Right forelimb (tissue), 1 donor: ENCODE results near the gene CCDC170.

Experiments
- DNase-seq: peaks from one replicate; pipeline ENCODE4 v3.0.0-alpha.2; 2018

Gene CCDC170

DNA sequence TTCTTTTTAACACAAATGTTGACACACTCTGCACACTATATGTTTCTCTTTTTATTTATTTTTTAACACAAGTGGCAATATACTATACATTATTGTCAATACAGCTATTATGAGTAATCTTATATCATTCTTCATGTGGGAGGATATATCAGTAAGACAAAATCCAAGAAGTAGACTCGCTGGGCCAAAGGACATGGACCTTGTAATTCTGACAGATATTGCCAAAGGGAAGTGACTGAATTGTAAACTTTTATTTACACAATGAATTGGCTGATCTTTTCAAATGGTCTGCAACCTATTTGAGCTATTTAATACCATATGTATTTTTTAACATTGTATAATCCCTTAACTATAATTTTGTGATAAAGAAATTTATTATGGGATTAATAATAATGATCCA lies 56.0 kb downstream of the CCDC170 start:
- DNase-seq, result no peak

DNA sequence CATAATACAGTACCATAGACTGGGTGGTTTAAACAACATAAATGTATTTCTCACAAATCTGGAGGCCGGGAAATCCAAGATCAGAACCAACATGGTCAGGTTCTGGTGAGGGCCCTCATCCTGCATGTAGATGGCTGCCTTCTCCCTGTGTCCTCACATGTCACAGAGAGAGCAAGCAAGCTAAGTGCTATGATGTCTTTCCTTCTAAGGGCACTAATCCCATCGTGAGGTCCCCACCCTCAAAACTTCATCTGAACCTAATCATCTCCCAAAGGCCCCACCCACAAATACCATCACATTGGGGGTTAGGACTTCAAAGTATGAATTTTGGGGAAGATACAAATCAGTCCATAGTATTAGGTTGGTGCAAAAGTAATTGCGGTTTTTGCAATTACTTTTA lies 56.8 kb downstream of the CCDC170 start:
- no peak for DNase-seq

DNA sequence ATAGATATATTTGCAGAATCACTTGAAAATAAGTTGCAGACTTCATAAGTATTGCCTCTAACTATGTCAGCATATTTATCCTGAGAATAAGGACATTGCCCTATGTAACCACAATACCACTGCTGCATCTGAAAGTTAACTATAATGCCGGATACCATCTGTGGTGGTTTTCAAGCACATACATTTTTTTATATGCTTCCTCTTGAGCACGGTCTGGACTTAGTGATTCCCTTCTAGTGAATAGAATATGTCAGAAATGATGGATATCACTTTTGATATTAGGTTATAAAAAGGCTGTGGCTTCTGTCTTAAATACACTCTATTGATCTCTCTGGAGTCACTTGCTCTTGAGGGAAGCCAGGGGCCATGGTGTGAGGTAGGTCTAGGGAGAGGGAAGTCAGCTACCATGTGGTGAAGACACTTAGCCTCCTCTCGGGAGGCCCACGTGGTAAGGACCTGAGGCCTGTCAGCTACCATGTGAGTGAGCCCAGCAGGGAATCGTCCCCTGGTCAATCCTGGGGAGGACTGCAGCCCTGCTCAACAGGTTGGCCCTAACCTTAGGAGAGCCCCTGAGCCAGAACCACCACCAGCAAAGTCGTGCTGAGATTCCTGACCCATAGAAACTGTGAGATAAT lies 57.5 kb downstream of the CCDC170 start:
- no peak for DNase-seq

DNA sequence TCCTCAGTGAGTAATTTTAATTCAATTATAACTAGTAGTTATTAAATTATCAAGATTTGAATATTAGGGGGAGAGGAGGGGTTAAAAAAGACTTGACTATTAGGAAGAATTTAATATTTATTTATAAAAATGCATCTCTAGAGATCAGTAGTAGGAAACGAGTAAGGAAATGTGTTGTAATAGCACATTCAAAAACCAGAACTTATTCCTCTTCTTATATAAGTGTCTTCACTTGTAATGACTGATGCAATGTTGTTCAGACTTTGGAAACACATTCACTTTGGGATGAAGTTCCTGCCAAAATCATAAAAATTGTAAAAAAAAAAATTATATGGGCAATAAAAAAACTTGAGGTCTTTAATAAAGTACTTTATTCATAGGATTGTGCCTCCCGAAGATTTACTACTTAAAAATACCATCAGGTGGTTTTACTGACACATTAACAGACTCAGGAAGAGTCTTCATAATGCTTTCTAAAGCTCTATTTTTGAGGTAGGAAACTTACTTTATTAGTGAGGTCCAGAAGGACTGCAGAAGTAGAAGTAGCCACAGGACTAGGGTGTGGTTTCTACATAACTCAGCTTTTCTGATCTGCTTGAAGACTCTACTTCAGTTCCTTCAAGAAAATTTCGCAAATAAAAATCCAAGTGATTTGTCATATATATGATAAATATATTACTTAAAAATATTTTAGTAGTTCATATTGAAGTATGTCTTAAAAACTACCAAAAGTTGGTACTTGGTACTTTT lies 59.8 kb downstream of the CCDC170 start:
- DNase-seq, result no peak

DNA sequence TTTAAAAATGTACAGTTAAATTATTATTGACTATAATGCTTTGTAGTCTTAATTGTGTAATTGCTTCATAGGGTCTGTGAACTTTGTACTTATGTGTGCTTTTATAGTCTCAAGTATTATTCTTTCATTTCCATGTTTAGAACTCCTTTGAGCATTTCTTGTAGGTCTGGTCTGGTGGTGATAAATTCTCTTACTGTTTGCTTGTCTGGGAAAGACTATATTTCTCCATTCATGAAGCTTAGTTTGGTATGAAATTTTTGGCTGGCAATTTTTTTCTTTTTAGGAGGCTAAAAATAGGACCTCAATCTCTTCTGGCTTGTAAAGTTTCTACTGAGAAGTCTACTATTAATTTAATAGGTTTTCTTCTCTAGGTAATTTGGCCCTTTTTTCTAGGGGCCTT lies 67.4 kb downstream of the CCDC170 start:
- DNase-seq, result no peak

DNA sequence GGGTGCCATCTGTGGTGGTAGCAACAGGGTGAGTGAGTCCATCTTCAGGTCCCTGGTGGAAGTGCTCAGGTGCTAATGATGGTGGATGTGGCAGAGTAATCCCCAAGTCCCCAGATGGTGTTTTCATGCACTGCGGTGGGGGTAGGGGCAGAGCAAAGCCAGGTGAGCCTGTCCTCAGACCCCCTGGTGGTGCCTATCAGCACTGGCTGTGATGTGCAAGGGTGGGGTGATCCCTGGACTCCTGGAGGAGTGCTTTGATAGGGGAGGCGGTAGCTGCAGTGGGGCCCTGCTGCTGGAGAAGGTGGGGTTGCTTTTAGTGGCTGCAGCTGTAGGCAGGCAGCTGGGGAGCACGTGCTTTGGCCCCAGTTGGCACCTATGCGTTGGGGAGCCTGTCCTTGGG lies 70.8 kb downstream of the CCDC170 start:
- no peak for DNase-seq

DNA sequence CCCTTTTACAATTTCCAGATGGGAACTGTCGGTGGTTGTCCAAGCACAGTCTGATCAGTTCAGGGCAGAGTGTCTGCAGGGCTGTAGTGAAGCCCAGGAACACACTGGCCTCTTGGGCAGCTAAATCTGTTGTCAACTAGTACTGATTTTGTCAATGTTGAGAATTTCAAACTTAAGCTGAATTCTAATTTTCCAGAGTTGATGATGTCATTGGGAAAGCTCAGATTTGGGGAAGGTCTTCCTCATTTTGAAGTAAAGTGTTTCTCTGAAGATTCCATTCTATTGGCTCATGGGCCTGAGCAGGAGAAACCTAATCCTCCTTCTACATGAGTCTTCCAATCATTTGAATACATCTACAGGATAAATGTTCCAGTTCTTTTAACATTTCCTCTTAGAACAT lies 72.1 kb downstream of the CCDC170 start:
- no peak for DNase-seq

DNA sequence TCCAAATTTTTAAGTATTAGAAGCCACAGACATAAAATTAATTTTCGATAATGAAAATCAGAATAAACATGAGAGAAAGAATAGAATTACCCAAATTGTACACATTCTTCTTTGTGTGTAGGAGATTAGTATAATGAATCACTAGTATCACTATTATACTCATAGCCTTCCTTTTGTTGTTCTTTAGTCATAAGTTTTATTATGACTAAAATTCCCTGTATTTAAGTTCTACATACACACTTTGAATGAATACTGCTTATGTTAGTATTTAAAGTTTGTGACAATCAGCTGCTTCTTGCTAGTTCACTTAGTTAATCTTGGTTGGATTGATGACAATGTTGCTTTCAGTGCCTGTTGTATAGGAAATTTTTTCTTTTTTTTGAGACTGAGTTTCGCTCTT lies 72.7 kb downstream of the CCDC170 start:
- no peak for DNase-seq

DNA sequence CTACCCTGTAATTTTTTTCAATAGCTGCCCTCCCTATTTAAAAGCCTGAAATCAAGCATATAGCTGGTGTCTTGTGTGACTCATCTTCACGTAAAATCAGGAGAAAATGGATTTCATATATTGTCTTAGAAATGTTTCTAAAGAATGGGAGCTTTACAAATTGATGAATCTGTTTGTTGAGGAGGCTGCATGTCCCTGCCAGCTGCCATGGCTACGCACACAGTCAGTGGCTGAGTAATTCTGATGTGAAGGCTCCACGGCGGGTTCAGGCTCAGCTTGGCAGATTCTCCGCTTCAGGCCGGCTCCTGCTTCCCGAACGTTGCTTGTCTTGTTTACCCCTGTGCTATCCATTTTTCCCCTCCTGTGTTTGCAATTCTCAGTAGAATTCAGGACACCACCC lies 82.8 kb downstream of the CCDC170 start:
- no peak for DNase-seq

DNA sequence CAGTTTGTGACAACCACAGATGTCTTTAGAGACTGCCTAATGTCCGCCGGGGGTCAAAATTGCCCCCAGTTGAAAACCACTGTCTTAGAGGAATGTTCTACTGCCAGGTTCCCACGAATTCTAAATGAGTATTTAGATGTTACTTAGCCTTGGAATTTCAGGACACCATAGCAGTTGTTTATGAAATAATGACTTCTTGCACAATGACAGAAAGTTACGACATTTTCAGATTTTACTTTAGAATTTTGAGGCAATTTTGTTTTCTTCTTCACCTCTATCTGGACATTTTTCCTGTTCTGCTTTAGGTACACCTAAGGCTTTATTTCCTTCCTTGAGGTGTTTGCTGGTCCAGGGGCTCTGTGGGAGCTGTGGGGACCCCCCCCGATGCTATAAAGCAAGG lies 83.4 kb downstream of the CCDC170 start:
- DNase-seq, result no peak

DNA sequence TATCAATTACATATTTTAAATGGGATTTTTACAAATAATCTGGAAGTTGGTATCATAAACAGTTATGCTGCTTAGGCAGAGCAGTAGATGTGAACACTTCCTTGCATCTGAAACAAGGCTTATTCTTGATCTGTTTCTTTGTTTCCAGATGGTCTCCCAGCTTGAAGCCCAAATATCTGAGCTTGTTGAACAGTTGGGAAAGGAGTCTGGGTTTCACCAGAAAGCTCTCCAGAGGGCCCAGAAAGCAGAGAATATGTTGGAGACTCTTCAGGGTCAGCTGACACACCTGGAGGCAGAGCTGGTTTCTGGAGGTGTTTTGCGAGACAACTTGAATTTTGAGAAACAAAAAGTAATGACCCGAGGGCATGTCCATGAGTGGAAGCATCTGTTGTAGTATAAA lies 91.9 kb downstream of the CCDC170 start:
- DNase-seq, result no peak

DNA sequence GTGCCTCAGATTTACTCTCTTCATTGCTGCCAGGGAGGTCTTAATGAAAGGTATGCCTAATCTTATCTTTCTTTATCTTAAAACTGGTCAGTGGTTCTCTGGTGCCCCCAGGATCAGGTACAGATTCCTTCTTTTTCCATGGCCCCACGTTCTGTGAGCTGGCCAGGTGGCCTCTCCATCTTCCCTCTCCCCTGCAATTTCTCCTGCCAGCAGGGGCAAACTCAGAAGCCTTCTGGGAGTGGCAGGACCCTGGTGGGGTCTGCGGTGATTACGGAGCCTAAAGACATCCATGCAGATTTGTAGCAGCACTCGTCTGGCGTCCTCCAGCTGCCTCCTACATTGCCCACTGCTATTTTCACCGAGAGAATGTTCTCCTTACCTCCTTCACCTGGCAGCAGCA lies 95.8 kb downstream of the CCDC170 start:
- DNase-seq, result no peak

DNA sequence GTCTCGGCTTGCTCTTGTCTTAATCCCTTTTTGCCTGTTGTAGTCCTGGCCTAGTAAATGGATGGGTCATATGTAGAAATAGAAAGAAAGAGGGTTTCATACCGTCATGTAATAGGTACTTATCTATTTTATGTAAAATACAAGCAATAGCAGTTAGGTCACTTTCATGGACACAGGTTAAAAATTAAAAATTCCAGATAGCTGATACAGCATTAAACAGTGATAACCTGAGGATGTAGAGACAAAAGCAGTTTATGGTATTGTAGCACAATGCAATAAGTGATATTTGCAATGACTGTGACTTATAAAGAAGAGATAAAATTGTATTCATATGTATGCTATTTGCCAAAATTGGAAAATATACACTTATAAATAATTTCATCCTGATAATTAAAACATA lies 96.9 kb downstream of the CCDC170 start:
- no peak for DNase-seq

DNA sequence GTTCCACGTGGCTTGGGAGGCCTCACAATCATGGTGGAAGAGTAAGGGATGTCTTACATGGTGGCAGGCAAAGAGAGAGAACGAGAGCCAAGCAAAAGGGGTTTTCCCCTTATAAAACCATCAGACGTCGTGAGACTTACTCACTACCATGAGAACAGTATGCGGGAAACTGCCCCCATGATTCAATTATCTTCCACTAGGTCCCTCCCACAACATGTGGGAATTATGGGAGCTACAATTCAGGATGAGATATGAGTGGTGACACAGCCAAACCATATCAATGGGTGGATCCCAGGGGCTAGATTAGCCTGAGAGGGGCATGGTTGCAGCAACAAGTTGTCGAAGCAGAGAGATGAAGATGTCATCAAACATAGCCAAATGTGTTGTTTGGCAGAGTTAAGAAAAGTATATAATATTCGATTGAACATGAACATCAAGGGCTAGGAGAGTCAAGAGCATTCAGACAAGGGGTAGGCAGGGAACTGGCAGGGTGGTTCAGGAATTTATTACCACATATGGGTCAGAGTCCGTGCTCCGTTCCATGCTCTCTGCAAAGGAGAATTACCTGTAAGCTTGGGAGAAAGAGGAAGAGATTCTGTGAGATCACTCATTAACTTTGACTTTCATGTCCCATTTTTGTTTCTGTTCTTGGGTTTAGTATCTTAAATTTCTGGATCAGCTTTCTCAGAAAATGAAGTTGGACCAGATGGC lies 98.8 kb downstream of the CCDC170 start:
- DNase-seq, result no peak

DNA sequence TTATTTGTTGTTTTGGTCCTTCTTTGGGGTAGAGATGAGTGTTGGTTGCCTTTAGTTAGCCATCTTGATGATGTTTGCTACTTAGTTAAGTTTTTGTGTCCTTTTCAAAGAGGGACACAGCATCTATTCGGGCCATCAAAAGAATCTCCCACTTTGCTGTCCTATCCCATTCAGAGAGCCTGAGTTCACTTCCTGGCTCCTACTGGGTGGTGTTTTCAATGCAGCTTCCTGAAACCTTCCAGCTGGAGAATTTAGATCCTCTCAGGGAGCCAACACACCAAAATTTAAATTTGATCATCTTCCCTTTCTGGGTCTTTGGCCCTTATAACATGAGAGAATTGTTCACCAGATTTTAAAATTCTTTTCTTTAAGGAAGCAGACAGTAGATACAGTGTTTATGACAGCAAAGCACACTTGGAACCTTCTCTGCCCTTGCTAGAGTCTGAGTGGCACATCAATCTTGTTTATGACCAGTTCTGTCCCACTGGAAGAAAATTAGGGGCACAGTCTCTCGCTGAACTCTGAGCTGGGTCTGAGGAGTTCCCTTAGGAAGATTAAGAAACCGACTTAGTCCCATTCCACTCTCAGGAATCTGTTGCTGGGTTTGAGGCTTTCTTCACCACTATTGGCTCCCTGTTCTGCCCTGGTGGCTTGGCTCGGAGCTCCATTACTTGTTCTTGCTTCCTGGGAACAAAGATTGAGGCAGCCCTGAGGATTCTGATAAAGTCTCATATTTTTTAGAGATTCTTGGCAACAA lies 115.5 kb downstream of the CCDC170 start:
- DNase-seq, result no peak

DNA sequence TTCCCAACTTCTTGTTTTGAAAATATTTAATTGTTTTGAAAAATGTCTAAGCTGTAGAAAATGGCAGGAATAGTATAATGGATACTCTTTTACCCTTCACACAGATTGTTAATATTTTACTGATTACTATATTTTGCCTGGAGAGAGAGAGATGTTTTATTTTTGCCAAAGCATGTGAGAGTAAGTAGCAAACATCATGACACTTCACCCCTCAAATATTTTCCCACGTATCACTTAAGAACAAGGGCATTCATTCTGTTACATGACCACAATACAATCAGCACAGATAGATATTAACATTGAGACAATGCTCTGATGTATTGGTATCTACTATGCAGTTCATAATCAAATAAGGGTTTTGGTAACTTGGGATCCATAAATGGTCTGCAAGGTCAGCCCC lies 116.5 kb downstream of the CCDC170 start:
- no peak for DNase-seq

DNA sequence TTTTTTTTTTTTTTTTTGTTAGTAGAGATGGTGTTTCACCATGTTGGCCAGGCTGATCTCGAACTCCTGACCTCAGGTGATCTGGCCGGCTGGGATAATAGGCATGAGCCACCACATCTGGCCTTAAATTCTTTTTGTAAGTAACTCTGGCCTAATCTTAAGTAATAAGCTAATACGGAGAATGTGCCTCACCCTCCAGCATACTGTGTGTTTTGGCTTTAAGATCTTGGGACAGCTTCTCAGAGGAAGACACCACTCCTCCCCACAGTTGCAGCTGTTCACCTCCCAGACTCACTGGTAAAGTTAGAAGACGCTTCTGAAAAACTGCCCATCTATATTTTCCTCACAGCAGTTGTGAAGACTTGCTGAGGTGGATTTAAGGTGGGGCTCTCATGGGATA lies 120.8 kb downstream of the CCDC170 start:
- DNase-seq, result no peak

DNA sequence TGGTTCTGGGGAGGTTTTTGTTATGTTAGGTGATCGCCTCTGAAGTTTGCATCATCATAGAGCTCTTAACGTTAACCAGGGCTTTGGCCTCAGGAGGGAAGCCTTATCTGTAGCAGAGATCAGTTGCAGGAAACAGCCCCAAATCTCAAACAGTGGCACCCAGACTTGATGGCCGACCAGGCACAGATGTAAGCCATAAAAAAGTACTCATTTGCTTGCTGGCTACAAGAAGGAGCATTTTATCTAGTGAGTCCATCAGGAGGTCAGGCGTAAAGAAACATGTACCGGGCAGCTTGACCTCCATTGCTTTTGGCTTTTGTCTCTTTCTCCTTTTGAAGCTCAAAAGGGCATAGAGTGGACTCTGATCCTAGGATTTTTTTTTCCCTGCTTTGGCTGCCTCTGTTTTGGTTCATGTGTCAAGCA lies 122.3 kb downstream of the CCDC170 start:
- DNase-seq, result no peak

DNA sequence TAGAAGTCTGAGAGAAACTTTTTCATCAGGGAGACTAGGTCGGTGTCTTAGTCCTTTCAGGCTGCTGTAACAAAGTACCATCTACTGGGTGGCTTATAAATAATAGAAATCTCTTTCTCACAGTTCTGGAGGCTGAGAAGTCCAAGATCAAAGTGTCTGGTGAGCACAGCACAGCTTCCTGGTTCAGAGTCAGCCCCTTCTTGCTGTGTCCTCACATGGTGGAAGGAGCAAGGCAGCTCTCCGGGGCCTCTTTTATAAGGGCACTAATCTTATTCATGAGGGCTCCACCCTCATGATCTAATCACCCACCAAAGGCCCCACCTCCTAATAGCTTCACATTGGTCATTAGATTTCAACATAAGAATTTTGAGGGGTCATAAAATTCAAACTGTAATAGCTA lies 122.8 kb downstream of the CCDC170 start:
- DNase-seq, result no peak

DNA sequence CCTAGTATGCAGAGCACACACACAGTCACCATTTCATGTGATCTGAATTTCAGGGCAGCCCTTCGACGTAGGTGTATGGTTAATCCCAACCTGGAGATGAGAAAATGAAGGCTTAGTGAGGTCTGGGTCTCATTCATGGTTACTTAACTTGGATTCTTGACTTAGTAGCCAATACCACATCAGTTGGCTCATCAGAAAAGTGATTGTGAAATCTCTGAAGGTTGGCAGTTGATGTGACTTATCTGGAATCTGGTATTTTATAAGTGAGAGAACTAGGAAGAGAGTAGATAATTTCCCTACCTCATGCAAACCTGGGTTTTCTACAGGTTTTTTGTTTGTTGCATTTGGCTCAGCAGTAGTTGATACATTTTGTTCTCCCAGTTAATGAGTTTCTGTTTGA lies 123.7 kb downstream of the CCDC170 start:
- DNase-seq, result no peak

DNA sequence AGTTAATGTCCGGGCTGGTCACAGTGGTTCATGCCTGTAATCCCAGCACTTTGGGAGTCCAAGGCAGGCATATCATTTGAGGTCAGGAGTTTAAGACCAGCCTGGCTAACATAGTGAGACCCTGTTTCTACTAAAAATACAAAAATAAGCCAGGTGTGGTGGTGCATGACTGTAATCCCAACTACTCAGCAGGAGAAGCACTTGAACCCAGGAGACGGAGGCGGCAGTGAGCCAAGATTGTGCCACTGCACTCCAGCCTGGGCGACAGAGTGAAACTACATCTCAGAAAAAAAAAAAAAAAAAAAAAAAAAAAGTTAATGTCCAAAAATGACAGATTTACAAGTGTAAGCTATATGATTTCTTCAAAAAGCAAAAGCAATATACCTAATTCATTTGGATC lies 124.9 kb downstream of the CCDC170 start:
- no peak for DNase-seq

DNA sequence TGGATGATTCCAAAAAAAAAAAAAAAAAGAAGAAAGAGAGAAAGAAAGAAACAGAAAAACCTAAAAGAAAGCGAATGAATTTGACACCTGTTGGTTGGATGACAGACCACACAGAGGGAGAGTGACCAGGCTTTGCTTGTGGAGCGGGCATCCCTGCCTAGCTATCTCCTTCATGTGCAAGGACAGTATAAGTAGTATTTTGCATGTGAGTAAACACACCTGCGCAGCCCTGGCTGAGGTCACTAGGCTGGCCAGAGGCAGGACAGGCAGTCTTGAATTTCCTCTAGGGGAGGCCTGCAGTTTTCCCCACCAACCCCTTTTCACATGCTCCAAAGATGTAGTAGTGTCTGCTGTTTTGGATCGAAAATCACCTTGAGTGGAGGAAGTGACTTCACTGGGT lies 126.4 kb downstream of the CCDC170 start:
- no peak for DNase-seq

DNA sequence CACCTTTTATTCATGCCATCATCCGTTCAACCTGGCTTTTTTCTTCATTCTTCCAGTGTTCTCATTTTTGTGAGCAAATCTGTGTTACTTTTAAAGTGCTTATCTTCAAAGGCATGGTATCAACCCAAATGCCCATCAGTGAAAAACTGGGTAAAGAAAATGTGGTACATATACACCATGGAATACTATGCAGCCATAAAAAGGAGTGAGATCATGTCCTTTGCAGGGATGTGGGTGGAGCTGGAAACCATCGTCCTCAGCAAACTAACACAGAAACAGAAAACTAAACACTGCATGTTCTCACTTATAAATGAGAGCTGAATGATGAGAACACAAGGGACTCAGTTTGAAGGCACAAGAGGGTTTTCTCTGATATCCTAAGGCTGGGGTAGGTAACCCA lies 130.3 kb downstream of the CCDC170 start:
- no peak for DNase-seq

DNA sequence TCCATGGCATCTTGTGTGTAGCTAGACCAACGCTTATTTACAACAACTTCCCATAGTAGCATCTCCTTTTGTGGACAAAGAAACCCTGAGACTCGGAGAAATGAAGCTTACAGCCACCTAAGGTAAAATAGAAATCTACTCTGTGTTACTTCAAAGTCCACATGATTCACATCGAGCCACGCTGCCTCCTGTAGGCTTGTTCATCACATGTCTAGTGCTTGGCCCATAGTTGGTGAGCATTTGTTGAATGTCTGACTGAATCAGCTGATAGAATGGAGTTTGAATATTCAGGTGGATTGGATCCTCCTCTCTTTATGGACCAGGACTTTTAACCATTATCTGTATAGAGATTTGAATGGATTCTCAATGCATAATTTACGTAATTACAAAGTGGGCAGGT lies 130.7 kb downstream of the CCDC170 start:
- DNase-seq, result no peak
